Measurements from ENCODE around the gene RNU11.
A peak's percentile ranks its signal among the peaks of the same experiment; 100 is the strongest.

RNU11 gene

DNA sequence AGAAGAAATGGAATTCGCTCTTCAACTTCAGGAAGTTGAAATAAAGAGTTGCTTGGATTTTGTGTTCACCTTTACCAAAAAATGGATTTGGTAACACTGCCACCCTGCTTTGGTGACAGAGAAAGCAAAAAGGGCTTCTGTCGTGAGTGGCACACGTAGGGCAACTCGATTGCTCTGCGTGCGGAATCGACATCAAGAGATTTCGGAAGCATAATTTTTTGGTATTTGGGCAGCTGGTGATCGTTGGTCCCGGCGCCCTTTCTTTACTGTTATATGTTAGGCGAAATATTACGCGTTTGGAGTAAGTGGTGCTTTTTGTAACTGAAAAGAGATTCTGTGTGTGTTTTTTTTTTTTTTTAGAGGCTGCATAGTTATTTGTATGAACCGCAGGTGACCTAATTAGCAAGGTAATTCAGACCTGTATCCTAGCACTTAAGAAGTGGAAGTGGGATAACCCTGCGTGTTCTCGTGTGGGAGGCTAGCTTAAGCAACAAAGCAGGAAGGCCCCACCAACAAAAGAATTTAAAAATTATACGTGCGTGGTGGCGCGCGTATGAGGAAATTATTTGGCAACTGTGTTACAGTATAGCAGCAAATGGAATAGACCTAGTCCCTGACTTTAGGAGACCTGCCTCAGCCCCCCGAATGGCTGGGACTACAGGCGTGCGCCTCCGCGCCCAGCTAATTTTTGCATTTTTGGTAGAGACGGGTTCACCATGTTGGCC, at the start of gene RNU11:
TSS of gene RNU11 (plus strand) at position 127 of the 725 bp plus-strand sequence.
- TF ChIP-seq JUND (IDR thresholded peaks at IDR 0.05; ENCODE audit: low read depth): peak; percentile 45; the same call in 1 of the 2 replicates
- DNase-seq (ENCODE audit: low read depth in 1 of 2, low spot score in 1 of 2): peak; percentile 32 to 97
- in situ Hi-C loops (cut with HindIII; ENCODE audit: low pct_unique_long_range_greater_than_20kb, low sequenced_read_pairs): no loop called here

DNA sequence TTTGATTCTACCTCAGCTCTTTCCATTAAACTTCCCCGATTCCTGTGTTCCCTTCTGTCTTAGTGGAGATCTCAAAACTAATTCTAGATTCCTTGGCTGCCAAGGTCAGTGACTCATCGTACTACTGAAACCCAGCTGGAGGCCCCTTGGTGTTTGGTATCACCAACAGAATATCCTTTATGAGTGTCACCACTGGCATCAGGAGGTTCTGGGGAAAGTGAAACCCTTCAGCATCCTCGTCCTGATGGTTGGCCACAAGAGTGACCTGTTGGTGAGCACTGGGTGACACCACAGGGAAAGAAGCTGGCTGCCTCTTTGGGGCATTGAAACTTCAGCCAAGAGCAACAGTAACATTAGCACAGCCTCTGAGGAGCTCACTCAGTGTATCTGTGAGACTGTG, 46.7 kb upstream of the RNU11 start:
- in situ Hi-C loops (cut with HindIII; ENCODE audit: low pct_unique_long_range_greater_than_20kb, low sequenced_read_pairs): no loop called here
- no peak for DNase-seq (ENCODE audit: low read depth in 1 of 2, low spot score in 1 of 2)

DNA sequence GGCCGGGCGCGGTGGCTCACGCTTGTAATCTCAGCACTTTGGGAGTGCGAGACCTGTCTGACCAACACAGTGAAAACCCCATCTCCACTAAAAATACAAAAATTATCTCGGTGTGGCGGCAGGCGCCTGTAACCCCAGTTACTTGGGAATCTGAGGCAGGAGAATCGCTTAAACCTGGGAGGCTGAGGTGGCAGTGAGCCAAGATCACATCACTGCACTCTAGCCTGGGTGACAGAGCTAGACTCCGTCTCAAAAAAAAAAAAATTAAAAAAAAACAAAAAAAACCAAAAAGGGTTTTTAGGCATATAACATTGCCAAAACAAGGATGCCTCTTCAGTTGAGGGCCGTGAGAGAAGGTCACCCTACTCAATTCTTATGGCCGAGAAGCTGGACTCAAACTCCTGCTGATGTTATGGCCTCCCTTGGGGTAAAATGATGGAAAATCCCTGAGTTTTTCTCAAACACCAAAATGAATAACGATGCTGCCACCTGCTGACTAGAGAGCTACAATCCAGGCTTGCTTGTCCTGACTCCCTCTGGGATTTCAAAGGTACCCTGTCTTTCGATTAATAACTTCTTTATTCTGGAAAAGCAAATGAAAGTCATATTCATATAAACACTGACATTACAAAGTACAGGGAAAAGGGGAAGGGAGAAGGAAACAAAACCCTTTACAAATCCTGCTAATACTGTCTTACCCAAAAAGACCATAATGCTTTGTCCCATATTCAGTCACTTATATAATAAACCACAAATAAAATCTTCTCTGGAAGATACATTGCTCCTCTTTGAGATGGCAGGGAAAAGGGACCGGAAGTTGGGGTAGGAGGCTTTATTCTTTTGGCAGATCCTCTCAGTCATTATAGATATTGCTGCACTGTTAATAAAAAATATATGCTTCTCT, 45.6 kb upstream of the RNU11 start:
- in situ Hi-C loops (cut with HindIII; ENCODE audit: low pct_unique_long_range_greater_than_20kb, low sequenced_read_pairs): no loop called here
- TF ChIP-seq JUND (IDR thresholded peaks at IDR 0.05; ENCODE audit: low read depth): no peak
- peak; percentile 56 to 76 for DNase-seq (ENCODE audit: low read depth in 1 of 2, low spot score in 1 of 2)

More for the DNA sequence above, 46.7 kb upstream of the RNU11 start:
- TF ChIP-seq JUND (IDR thresholded peaks at IDR 0.05; ENCODE audit: low read depth): no peak

DNA sequence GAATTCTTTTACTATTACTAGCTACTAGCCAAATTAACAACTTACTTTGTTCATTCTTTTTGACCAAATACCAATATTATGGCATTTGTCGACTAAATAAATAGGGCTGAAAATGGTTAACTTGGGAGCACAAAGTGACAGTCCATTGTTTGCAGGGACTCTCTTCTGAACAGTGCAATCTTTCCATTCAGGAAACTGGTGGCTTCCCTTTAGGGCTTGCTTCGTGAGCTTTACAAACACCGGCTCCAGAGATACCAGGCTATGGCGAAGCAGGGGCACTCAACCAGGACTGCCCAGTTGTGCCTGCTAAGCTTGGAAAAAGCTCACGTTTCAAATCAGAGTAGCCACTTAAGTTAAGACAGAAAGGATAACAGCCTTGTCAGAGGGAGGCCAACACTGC, 44.0 kb upstream of the RNU11 start:
- in situ Hi-C loops (cut with HindIII; ENCODE audit: low pct_unique_long_range_greater_than_20kb, low sequenced_read_pairs): no loop called here
- no peak for TF ChIP-seq JUND (IDR thresholded peaks at IDR 0.05; ENCODE audit: low read depth)
- no peak for DNase-seq (ENCODE audit: low read depth in 1 of 2, low spot score in 1 of 2)

DNA sequence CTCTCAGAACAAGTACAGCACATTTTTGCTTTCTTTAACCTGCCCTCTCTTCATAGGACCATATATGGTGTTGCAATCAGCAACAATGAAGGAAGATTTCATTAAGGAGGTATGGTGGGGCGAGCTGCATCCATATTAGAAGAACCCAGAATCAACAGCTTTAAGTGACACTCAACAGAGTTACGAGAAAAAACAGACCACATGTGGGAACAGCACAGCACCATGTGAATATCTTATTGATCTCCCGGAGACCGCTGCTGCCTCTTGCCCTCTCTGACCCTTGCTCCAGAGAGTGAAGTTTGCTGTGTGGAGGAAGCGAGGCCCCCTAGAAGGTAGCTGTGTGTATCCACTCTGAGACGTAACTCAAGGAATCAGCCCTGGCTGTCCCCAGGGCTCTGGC, 43.4 kb upstream of the RNU11 start:
- no peak for DNase-seq (ENCODE audit: low read depth in 1 of 2, low spot score in 1 of 2)
- in situ Hi-C loops (cut with HindIII; ENCODE audit: low pct_unique_long_range_greater_than_20kb, low sequenced_read_pairs): no loop called here
- no peak for TF ChIP-seq JUND (IDR thresholded peaks at IDR 0.05; ENCODE audit: low read depth)

DNA sequence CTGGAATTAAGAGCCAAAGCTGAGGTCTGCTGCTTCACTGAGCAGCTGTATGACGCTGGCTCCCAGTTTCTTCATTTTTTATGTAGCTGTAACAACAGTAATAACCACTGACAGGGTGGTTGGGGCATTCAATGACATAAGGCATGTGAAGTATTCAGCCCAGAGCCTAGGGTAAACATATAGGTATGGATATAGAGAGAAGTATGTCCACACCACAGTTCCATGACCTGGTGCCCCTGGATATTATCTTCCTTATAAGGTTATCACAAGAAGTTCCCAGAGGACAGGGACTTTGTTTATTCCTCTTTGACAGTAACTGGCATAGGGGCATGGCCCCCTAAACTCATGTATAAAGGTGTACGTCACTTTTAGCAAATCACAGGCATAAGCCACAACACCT, 41.6 kb upstream of the RNU11 start:
- TF ChIP-seq JUND (IDR thresholded peaks at IDR 0.05; ENCODE audit: low read depth): no peak
- DNase-seq (ENCODE audit: low read depth in 1 of 2, low spot score in 1 of 2): peak; percentile 12 to 33
- in situ Hi-C loops (cut with HindIII; ENCODE audit: low pct_unique_long_range_greater_than_20kb, low sequenced_read_pairs): no loop called here

DNA sequence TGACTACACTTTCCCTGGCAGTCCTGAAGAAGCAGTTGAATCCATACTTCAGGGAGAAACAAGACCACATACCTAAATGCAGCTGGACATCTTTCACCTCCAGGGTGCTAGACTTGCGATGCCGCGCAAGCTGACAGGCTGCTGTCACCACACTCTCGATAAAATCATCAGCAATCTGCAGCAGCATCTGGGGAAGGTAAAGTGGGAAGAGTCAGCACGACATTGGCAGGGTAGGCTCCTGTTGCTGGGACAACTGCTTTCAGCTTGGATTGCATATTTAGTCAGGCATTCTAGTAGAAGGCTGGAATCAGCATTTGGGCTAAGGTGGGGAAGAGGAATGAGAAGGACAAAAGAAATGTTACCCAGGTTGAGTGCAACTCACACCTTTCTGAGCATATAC, 35.2 kb upstream of the RNU11 start:
- in situ Hi-C loops (cut with HindIII; ENCODE audit: low pct_unique_long_range_greater_than_20kb, low sequenced_read_pairs): no loop called here
- DNase-seq (ENCODE audit: low read depth in 1 of 2, low spot score in 1 of 2): no peak
- no peak for TF ChIP-seq JUND (IDR thresholded peaks at IDR 0.05; ENCODE audit: low read depth)

DNA sequence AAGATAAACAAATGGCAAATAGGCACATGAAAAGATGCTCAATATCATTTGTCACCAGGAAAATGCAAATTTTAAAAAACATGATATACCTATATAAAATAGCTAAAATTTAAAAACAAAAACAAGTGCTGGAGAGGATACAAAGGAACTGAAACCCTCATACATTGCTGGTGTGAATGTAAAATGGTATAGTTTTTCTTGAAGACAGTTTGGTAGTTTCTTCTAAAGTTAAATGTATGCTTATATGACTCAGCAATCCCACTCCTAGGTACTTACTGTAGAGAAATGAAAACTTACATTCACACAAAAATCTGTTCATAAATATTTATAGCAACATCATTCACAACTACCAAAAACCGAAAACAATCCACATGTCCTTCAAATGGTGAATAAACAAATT, 16.7 kb upstream of the RNU11 start:
- DNase-seq (ENCODE audit: low read depth in 1 of 2, low spot score in 1 of 2): no peak
- in situ Hi-C loops (cut with HindIII; ENCODE audit: low pct_unique_long_range_greater_than_20kb, low sequenced_read_pairs): no loop called here

DNA sequence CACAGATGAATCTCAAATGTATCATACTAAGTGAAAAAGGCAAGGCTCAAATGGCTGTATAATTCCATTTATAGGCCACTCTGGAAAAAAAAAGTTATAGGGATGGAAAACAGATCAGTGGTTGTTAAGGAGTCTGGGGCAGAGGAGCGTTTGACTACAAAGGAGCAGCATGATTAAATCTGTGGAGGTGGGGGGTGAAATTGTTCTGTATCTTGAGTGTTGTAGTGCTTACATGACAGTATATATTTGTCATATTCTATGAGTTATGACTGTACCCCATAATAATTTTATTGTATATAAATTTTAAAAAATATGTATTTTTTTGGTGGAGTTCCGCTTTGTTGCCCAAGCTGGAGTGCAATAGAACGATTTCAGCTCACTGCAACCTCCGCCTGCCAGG, 15.8 kb upstream of the RNU11 start:
- in situ Hi-C loops (cut with HindIII; ENCODE audit: low pct_unique_long_range_greater_than_20kb, low sequenced_read_pairs): no loop called here
- no peak for TF ChIP-seq JUND (IDR thresholded peaks at IDR 0.05; ENCODE audit: low read depth)

More for the DNA sequence above, 16.7 kb upstream of the RNU11 start:
- no peak for TF ChIP-seq JUND (IDR thresholded peaks at IDR 0.05; ENCODE audit: low read depth)

DNA sequence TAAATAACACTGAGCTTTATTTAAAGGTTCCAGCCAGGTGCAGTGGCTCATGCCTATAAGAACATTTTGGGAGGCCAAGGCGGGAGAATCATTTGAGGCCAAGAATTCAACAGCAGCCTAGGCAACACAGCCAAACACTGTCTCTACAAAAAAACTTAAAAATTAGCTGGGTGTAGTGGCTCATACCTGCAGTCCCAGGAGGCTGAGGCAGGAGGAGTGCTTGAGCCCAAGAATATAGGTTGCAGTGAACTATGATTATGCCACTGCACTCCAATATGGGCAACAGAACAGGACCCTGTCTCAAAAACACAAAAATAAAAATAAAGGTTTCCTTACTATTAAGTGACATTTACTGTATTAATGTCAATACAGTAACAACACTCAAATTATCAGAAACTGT, 7.6 kb upstream of the RNU11 start:
- no peak for TF ChIP-seq JUND (IDR thresholded peaks at IDR 0.05; ENCODE audit: low read depth)
- in situ Hi-C loops (cut with HindIII; ENCODE audit: low pct_unique_long_range_greater_than_20kb, low sequenced_read_pairs): no loop called here
- DNase-seq (ENCODE audit: low read depth in 1 of 2, low spot score in 1 of 2): peak in 1 of 2 experiments; percentile 31

More for the DNA sequence above, 15.8 kb upstream of the RNU11 start:
- DNase-seq (ENCODE audit: low read depth in 1 of 2, low spot score in 1 of 2): no peak

DNA sequence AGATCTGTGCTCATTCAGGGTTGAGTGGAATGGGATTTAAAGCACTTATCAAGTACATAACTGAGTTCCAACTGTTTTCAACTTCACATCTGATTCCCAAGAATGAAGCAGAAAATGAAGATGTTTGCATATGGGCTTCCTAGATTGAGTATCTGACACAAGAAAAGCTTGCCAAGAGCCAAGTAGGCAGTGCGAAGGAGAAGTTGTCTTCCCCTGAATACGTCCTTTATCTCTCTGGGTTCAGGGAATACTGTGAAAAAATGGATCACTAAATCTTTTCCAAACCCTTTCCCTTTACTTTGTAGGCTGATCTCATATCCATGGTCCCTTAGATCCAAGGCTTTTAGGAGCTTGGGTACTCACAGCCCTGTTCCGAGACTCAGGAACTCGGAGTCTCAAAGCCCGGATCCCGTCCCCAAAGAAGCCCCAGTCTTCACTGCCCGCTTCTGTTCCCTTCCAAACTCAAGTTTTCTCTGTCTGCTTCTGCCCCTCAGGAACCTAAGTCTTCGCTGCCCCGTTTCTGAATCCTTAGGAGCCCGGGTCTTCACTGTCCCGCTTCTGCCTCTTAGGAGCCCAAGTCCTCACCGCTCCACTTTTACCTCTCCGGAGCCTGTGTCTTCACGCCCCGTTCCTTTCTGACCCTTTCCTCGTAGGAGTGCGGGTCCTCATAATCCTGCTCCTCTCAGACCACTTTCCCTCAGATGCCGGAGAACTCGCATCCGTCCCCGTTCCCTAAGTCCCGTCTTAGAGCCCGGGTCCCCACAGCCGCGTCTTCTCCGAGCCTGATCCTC, 6.1 kb upstream of the RNU11 start:
- TF ChIP-seq JUND (IDR thresholded peaks at IDR 0.05; ENCODE audit: low read depth): no peak
- DNase-seq (ENCODE audit: low read depth in 1 of 2, low spot score in 1 of 2): peak in 1 of 2 experiments; percentile 24
- in situ Hi-C loops (cut with HindIII; ENCODE audit: low pct_unique_long_range_greater_than_20kb, low sequenced_read_pairs): no loop called here

DNA sequence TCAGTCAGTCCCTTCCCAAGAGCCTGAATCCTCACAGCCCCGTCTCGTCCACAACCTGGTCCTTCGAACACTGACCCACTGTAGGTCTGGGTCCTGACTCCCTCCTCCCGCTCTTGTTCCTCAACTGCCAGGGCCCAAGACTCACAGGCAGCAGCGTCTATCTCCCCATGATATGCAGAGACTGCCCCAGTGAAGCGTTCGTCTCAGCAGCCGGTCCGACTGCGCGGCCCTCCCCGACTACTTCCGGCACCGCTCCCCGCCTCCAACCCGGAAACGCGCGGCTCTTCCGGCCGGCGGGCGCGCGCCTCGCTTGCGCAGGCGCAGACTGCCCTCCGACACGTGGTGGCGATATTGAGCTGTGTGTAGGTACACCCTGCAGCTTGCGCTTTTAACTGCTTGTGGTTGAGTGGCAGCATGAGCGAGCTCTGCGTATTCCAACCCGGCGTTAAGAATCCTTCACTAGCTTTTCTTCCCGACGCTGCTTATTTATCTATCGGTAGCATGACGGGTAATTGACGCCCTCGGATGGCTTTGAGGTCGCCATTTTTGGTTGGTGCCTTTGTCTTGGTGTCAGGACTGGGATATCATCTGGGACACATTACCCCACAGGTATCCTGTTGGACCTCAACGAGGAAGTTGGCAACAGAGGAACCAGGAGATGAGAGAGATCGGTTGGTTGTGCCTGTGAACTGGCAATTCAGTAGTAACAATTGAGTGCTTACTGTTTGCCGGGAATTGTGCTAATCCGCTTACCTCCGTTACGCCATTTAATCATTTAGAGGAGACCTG, 5.4 kb upstream of the RNU11 start, which contains the start of gene TAF12:
TSS of gene TAF12 (minus strand) at position 221 of the 789 bp plus-strand sequence. CDS start 20,986 bp downstream, outside the sequence.
- DNase-seq (ENCODE audit: low read depth in 1 of 2, low spot score in 1 of 2): peak; percentile 54 to 94
- in situ Hi-C loops (cut with HindIII; ENCODE audit: low pct_unique_long_range_greater_than_20kb, low sequenced_read_pairs): no loop called here
- TF ChIP-seq JUND (IDR thresholded peaks at IDR 0.05; ENCODE audit: low read depth): no peak
